ENCODE data around the gene MZF1. TPM values are rescaled to one million over a fixed set of nuclear protein-coding genes. Genes with fewer than 3 reads are reported as not detected.
A peak's percentile ranks its signal among the peaks of the same experiment; 100 is the strongest.

MZF1 gene
- total RNA-seq, 4 donors from 2014 or later: 6.8 to 21.5 (median 15.1) TPM

DNA sequence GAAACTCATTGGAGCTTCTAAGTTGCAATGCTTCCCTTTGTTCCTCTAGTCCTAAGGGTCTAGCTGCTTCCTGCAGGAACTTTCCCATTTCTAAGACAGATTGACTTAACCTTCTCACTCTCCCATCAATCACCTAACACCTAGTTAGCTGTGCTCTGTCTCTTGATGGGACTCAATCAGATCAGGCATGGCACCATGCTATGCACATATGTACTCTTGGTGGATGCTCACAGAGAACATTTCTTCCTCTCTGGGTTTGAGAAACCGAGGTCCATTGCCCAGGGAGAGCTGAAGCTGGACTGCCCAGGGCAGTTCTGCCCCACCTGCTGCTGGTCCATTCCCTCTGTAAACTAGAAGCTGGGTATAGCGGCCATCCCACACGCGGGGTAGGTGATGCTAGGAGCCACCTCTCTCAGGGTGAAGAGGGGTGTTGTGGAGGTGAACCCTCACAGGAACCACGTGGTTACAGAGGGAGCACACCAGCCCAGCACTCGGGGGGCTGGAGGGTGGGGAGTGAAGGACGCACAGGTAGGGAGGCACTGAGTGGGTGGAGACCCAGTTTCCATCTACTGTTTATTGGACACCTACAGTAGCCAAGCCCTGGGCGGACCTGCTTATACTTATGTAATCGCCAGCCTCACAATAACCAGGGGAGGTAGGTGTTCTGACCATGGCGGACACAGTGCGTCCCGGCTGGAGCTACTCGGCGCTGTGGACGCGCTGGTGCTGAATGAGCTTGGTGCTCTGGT lies 11.6 kb downstream of the MZF1 start:
- Histone ChIP-seq H3K36me3 (peaks cover 0 to 5% of the 10 kb centered on the region in 2 donors), H3K4me3 (peak overlapping the region; percentile 46 to 55 (median 52)), H3K4me1 (peaks cover 36 to 54% of the 10 kb centered on the region in 2 donors), H3K27me3 (no peaks in the 10 kb centered on the region), H3K27ac (peak overlapping the region in 3 of 4 donors; percentile 42 to 55 (median 42)), H3K9me3 (no peaks in the 10 kb centered on the region)
- ATAC-seq (no peak), DNase-seq (peak in 1 of 2 donors; percentile 20)
- no peak for TF ChIP-seq POLR2A (IDR thresholded peaks at IDR 0.05)
- TF ChIP-seq CTCF (IDR thresholded peaks at IDR 0.05 in 4 of 5, conservative IDR thresholded peaks at IDR 0.05 in 1 of 5): no peak
- intact Hi-C loops (cut with DNase I; ENCODE audit: low total_unique reads) (no loop called here), in situ Hi-C loops (cut with MboI; ENCODE audit: low sequenced_read_pairs in 4 of 4) (no loop called here)

DNA sequence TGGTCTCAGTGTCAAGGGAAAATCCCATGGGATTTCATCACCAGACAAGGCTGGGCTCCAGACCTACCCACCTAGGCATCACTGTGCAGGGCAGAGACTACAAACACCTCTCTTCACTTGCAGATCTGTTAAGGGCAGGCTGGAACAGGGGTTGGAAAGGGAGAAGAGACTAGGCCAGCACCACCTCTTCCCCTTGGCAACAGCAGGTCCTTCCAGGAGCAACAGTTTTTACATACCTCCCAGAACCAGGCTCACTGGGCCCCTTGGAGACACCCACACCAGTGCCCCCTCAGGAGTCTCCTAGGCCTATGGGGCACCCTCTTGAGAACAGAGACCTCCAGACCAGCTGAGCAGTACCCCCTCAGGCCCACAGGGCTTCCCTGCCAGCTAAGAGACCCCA lies 12.2 kb downstream of the MZF1 start:
- Histone ChIP-seq H3K4me1 (peaks cover 42 to 60% of the 10 kb centered on the region in 2 donors), H3K36me3 (peaks cover 0 to 11% of the 10 kb centered on the region in 2 donors), H3K27me3 (no peaks in the 10 kb centered on the region), H3K9me3 (no peaks in the 10 kb centered on the region), H3K4me3 (no peak overlapping the region), H3K27ac (no peak overlapping the region)
- intact Hi-C loops (cut with DNase I; ENCODE audit: low total_unique reads): no loop called here
- in situ Hi-C loops (cut with MboI; ENCODE audit: low sequenced_read_pairs in 4 of 4): no loop called here
- ATAC-seq (no peak), DNase-seq (no peak)
- TF ChIP-seq POLR2A (IDR thresholded peaks at IDR 0.05) (no peak), CTCF (IDR thresholded peaks at IDR 0.05 in 4 of 5, conservative IDR thresholded peaks at IDR 0.05 in 1 of 5) (no peak)

GRCh38 chr19:58560007-58560887 lies 12.9 kb downstream of the MZF1 start:
- Histone ChIP-seq H3K4me1 (peaks cover 49 to 67% of the 10 kb centered on the region in 2 donors), H3K27ac (peak overlapping the region; percentile 97 to 99 (median 97)), H3K9me3 (no peaks in the 10 kb centered on the region), H3K27me3 (no peaks in the 10 kb centered on the region), H3K36me3 (peaks cover 0 to 17% of the 10 kb centered on the region in 2 donors), H3K4me3 (peak overlapping the region; percentile 72 to 80 (median 78))
- in situ Hi-C loops (cut with MboI; ENCODE audit: low sequenced_read_pairs in 4 of 4) (no loop called here), intact Hi-C loops (cut with DNase I; ENCODE audit: low total_unique reads) (no loop called here)
- TF ChIP-seq POLR2A (IDR thresholded peaks at IDR 0.05): no peak
- DNase-seq: no peak
- ATAC-seq: no peak

DNA sequence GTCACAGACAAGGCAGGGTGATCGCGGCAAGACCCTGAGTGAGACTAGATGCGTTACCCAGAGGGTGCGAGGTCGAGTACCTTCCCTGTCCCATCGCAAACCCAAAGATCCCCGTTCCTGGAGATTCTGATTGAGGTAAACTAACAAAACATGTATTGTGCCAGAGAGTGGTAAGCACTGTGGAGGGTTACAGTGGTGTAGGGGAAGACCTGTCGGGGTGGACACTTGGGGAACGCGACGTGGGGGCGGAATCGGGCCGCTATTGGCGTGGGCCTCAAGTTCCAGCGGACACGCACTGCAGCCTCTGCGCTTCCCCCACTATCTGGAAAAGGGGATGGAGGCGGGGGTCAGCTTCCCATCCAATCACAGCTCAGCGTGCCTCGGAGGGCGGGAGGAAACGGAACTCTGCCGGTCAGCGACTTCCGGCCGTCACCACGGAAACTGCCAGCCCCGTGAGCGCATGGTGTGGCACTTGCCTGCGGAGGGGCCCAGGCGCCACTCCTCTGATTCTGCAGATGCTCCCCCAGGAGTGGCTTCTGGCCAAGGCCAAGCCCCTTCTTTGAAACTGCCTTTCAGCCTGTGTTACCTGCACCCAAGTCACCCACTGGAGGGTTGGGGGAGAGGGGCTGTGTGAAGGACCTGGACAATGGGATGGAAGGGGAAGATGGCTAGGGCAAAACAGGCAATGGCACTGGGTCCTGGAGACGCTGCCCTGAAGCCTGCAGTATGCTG lies 13.7 kb downstream of the MZF1 start:
- TF ChIP-seq POLR2A (IDR thresholded peaks at IDR 0.05) (peak; percentile 72 to 75), CTCF (IDR thresholded peaks at IDR 0.05 in 4 of 5, conservative IDR thresholded peaks at IDR 0.05 in 1 of 5) (no peak)
- Histone ChIP-seq H3K4me1 (peaks cover 50 to 69% of the 10 kb centered on the region in 2 donors), H3K27ac (peak overlapping the region; percentile 97 to 99 (median 97)), H3K36me3 (peaks cover 0 to 17% of the 10 kb centered on the region in 2 donors), H3K4me3 (peak overlapping the region; percentile 72 to 80 (median 78)), H3K9me3 (no peaks in the 10 kb centered on the region), H3K27me3 (no peaks in the 10 kb centered on the region)
- in situ Hi-C loops (cut with MboI; ENCODE audit: low sequenced_read_pairs in 4 of 4): no loop called here
- DNase-seq (peak; percentile 91 to 92), ATAC-seq (peak; percentile 61 to 70)
- intact Hi-C loops (cut with DNase I; ENCODE audit: low total_unique reads): loop anchor here (1.0 kb wide), 1 partner anchor 14 kb away; the partner anchor contains the start of gene MZF1

All from gastrocnemius medialis (tissue), 4 donors.